PC-3 (cell line): ENCODE measurements around the gene NOL9. TPM values are rescaled to one million over a fixed set of nuclear protein-coding genes. Genes with fewer than 3 reads are reported as not detected.

Experiments
- ATAC-seq: fragments of 200-7000 bp; cut with Tn5 transposase; 2 replicates; pipeline ENCODE4 v1.9.1; 2020; ENCODE audit warnings: mild to moderate bottlenecking, moderate library complexity
- BruUV-seq: library from RNA; stranded (reverse); fragments of 400-500 nt; replicated peaks from 2 replicates; lab custom pipeline; 2021; lab: Mats Ljungman, UMichigan
- CTCF ChIA-PET: fragments of 300-600 bp; sonication (Branson Sonifier 250); formaldehyde crosslinking; loops from one replicate; lab custom pipeline; 2022; ENCODE audit warnings: antibody characterized with exemption; lab: Charles Lee
- POLR2A ChIA-PET: fragments of 300-600 bp; sonication (Branson Sonifier 250); formaldehyde crosslinking; loops from one replicate; lab custom pipeline; 2022; ENCODE audit warnings: antibody characterized with exemption; ENCODE audit not compliant: unreplicated experiment; lab: Charles Lee
- DNase-seq: peaks from one replicate; pipeline ENCODE4 v3.0.0-alpha.2; 2015
- H2AFZ ChIP-seq: fragments of 300-600 bp; sonication (generic); 2 replicates; pipeline ENCODE4 v1.6.0; 2016; ENCODE audit warnings: antibody characterized with exemption, low read length
- H3F3A ChIP-seq: fragments of 300-600 bp; sonication (generic); one replicate; pipeline ENCODE4 v1.6.0; 2017; ENCODE audit warnings: antibody characterized with exemption, low read length, control low read depth, mild to moderate bottlenecking; ENCODE audit not compliant: unreplicated experiment
- H3K27ac ChIP-seq: fragments of 300-600 bp; sonication (generic); 2 replicates; pipeline ENCODE4 v1.5.1; 2016; ENCODE audit warnings: mild to moderate bottlenecking, low read length
- H3K27me3 ChIP-seq: fragments of 300-600 bp; sonication (generic); 2 replicates; pipeline ENCODE4 v1.6.1; 2016; ENCODE audit warnings: low read length, mixed read lengths
- H3K36me3 ChIP-seq: fragments of 300-600 bp; sonication (generic); 2 replicates; pipeline ENCODE4 v1.6.1; 2016; ENCODE audit warnings: low read depth, mixed run types, low read length, mixed read lengths
- H3K4me1 ChIP-seq: fragments of 300-600 bp; sonication (generic); 2 replicates; pipeline ENCODE4 v1.5.1; 2016; ENCODE audit warnings: low read length; ENCODE audit not compliant: insufficient read depth
- H3K4me2 ChIP-seq: fragments of 300-600 bp; sonication (generic); 2 replicates; pipeline ENCODE4 v1.6.0; 2016; ENCODE audit warnings: low read length
- H3K4me3 ChIP-seq: fragments of 300-600 bp; sonication (generic); 2 replicates; pipeline ENCODE4 v1.5.1; 2016; ENCODE audit warnings: mild to moderate bottlenecking, low read length, mixed read lengths
- H3K79me2 ChIP-seq: fragments of 300-600 bp; sonication (generic); 2 replicates; pipeline ENCODE4 v1.6.1; 2017; ENCODE audit warnings: low read length, mixed read lengths
- H3K9ac ChIP-seq: fragments of 300-600 bp; sonication (generic); 2 replicates; pipeline ENCODE4 v1.6.0; 2016; ENCODE audit warnings: mild to moderate bottlenecking, low read length
- H3K9me2 ChIP-seq: fragments of 300-600 bp; sonication (generic); replicated peaks from 2 replicates; pipeline ENCODE4 v1.6.1; 2016; ENCODE audit warnings: mixed run types, low read length, mixed read lengths
- H3K9me3 ChIP-seq: fragments of 300-600 bp; sonication (generic); 2 replicates; pipeline ENCODE4 v1.6.1; 2016; ENCODE audit warnings: low read length, mixed read lengths
- H4K20me1 ChIP-seq: fragments of 300-600 bp; sonication (generic); 2 replicates; pipeline ENCODE4 v1.6.1; 2016; ENCODE audit warnings: low read length, mixed read lengths
- EZH2 ChIP-seq: fragments of 300-600 bp; sonication (generic); IDR thresholded peaks from one replicate; pipeline ENCODE4 v1.6.1; 2017; ENCODE audit warnings: antibody characterized with exemption, mild to moderate bottlenecking, low read length; ENCODE audit not compliant: unreplicated experiment
- EZH2phosphoT487 ChIP-seq: fragments of 300-600 bp; sonication (generic); IDR thresholded peaks from 2 replicates; pipeline ENCODE4 v1.6.1; 2018; ENCODE audit warnings: mild to moderate bottlenecking, antibody characterized with exemption, low read length, borderline replicate concordance
- intact Hi-C: fragments of 100-400 bp; cut with micrococcal nuclease; formaldehyde crosslinking; loops from 2 replicates; pipeline ENCODE4 v1.9.0; 2023
- total RNA-seq: library from RNA; depleted of rRNA; stranded (reverse); fragments of >200 nt; gene quantifications from 2 replicates; pipeline ENCODE4 v1.2.3, GENCODE V29; 2014
- TF ChIP-seq, protein P1 (sequence below): fragments of 300-600 bp; sonication (generic); conservative IDR thresholded peaks from 2 replicates; pipeline ENCODE4 v1.5.1; 2017; ENCODE audit warnings: antibody characterized with exemption, low read depth, mild to moderate bottlenecking, low read length

The NOL9 gene
- total RNA-seq, 1 experiment from 2014 or later: 79.1 TPM

DNA sequence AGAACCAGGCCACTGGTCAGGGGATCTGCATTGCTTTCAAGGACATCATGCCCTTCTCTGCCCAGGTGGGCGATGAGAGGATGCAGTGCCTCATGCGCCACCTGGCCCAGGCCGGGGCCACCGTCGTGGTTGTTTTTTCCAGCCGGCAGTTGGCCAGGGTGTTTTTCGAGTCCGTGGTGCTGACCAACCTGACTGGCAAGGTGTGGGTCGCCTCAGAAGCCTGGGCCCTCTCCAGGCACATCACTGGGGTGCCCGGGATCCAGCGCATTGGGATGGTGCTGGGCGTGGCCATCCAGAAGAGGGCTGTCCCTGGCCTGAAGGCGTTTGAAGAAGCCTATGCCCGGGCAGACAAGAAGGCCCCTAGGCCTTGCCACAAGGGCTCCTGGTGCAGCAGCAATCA lies 20.5 kb upstream of the NOL9 start:
- no peak overlapping the region for H3K4me3 ChIP-seq
- H3K27ac ChIP-seq: no peak overlapping the region
- H3F3A ChIP-seq: no peaks in the 10 kb centered on the region
- no TSS peak for BruUV-seq
- intact Hi-C loops: no loop called here
- CTCF ChIA-PET: no interaction called here
- TF ChIP-seq EZH2 (no peak), EZH2phosphoT487 (no peak)
- TF ChIP-seq, protein P1, sequence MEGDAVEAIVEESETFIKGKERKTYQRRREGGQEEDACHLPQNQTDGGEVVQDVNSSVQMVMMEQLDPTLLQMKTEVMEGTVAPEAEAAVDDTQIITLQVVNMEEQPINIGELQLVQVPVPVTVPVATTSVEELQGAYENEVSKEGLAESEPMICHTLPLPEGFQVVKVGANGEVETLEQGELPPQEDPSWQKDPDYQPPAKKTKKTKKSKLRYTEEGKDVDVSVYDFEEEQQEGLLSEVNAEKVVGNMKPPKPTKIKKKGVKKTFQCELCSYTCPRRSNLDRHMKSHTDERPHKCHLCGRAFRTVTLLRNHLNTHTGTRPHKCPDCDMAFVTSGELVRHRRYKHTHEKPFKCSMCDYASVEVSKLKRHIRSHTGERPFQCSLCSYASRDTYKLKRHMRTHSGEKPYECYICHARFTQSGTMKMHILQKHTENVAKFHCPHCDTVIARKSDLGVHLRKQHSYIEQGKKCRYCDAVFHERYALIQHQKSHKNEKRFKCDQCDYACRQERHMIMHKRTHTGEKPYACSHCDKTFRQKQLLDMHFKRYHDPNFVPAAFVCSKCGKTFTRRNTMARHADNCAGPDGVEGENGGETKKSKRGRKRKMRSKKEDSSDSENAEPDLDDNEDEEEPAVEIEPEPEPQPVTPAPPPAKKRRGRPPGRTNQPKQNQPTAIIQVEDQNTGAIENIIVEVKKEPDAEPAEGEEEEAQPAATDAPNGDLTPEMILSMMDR: no peak
- ATAC-seq (no peak), DNase-seq (no peak)
- H3K9me2 ChIP-seq: no peaks in the 10 kb centered on the region
- no peaks in the 10 kb centered on the region for H3K79me2 ChIP-seq
- no peaks in the 10 kb centered on the region for H3K36me3 ChIP-seq
- no peak overlapping the region for H3K9ac ChIP-seq
- POLR2A ChIA-PET: interaction anchor here (0.6 kb wide), 1 partner anchor 29 kb away, joined by 7 read pairs; no protein-coding TSS in a partner anchor
- no peaks in the 10 kb centered on the region for H3K27me3 ChIP-seq
- peaks cover 5% of the 10 kb centered on the region for H3K4me1 ChIP-seq
- no peak overlapping the region for H3K4me2 ChIP-seq
- H2AFZ ChIP-seq: no peak overlapping the region
- no peaks in the 10 kb centered on the region for H4K20me1 ChIP-seq
- H3K9me3 ChIP-seq: peaks cover 3% of the 10 kb centered on the region; the same call in 1 of the 2 replicates

GRCh38 chr1:6574025-6574620 lies 19.8 kb upstream of the NOL9 start:
- no peak overlapping the region for H2AFZ ChIP-seq
- DNase-seq (no peak), ATAC-seq (peak; percentile 65)
- H3K27me3 ChIP-seq: no peaks in the 10 kb centered on the region
- CTCF ChIA-PET: no interaction called here
- H3K9me3 ChIP-seq: peaks cover 3% of the 10 kb centered on the region; the same call in 1 of the 2 replicates
- H3K79me2 ChIP-seq: no peaks in the 10 kb centered on the region
- H4K20me1 ChIP-seq: no peaks in the 10 kb centered on the region
- H3K4me1 ChIP-seq: 0 out of 2 replicates have a peak, but pooled peaks cover under 1% of the 10 kb centered on the region
- no peaks in the 10 kb centered on the region for H3K9me2 ChIP-seq
- H3K4me3 ChIP-seq: no peak overlapping the region
- no peak overlapping the region for H3K27ac ChIP-seq
- H3K36me3 ChIP-seq: no peaks in the 10 kb centered on the region
- POLR2A ChIA-PET: interaction anchor here (0.6 kb wide), 1 partner anchor 29 kb away, joined by 7 read pairs; no protein-coding TSS in a partner anchor
- no peak overlapping the region for H3K4me2 ChIP-seq
- no peaks in the 10 kb centered on the region for H3F3A ChIP-seq
- H3K9ac ChIP-seq: no peak overlapping the region
- no TSS peak for BruUV-seq
- no peak for TF ChIP-seq EZH2phosphoT487
- no peak for TF ChIP-seq EZH2
- TF ChIP-seq, protein P1: no peak
- intact Hi-C loops: no loop called here

DNA sequence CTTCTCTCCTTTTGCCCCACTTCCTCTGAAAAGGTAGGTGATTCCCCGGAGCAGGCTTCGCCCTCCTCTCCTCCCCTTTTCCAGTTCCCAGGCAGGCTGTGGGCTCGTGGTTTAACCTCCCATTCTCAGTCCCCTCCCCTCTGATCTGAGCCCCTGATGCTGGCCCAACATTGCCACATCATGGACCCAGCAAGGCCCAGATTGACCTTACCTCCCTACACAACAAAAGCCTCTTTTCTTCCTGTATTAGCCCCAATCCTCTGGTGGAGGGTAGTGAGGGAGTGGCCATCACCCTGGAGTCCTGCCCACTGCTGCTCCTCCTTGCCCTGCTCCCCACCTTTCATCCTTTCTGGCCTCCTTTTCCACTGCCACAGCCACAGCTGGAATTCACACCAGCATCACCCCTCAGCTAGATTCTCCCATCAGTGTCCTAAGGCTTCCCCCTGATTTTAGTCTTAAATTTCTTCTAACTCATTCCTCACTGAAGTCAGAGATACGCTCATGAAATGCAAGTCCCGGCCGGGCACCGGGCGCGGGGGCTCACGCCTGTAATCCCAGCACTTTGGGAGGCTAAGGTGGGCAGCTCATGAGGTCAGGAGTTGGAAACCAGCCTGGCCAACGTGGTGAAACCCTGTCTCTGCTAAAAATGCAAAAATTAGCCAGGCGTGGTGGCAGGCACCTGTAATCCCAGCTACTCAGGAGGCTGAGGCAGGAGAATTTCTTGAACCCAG lies 18.5 kb upstream of the NOL9 start:
- CTCF ChIA-PET: no interaction called here
- Histone ChIP-seq H3K27ac (no peak overlapping the region), H3K9ac (no peak overlapping the region), H3K79me2 (no peaks in the 10 kb centered on the region), H3K4me1 (no peaks in the 10 kb centered on the region), H3K9me2 (no peaks in the 10 kb centered on the region), H3F3A (no peaks in the 10 kb centered on the region), H3K4me3 (no peak overlapping the region), H3K27me3 (no peaks in the 10 kb centered on the region), H4K20me1 (no peaks in the 10 kb centered on the region), H3K4me2 (no peak overlapping the region), H3K9me3 (peaks cover 3% of the 10 kb centered on the region; the same call in 1 of the 2 replicates), H3K36me3 (no peaks in the 10 kb centered on the region), H2AFZ (no peak overlapping the region)
- no peak for DNase-seq
- intact Hi-C loops: no loop called here
- BruUV-seq: no TSS peak
- ATAC-seq: no peak
- TF ChIP-seq, protein P1: no peak
- TF ChIP-seq EZH2phosphoT487 (no peak), EZH2 (no peak)
- POLR2A ChIA-PET: no interaction called here
